ENCODE results near the gene MAP3K1.

The MAP3K1 gene

DNA sequence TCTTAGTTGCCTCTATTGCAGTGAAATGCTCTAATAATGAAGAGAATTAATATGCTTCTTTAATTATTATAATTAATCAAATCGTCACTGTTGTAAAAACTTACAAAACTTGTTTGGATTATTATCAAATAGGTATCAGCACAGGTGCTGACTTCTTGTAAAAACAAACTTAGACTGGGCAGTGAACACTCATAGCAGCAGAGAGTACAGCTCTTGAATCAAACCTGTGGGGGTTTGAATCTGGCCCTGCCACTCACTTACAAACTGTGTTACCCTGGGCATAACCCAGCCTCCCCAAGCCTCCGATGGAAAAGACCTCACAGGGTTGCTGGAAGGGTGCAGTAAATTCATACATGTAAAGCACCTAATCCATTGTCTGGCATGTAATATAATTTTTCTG, 35.1 kb downstream of the MAP3K1 start:
- DNase-seq = no peak

DNA sequence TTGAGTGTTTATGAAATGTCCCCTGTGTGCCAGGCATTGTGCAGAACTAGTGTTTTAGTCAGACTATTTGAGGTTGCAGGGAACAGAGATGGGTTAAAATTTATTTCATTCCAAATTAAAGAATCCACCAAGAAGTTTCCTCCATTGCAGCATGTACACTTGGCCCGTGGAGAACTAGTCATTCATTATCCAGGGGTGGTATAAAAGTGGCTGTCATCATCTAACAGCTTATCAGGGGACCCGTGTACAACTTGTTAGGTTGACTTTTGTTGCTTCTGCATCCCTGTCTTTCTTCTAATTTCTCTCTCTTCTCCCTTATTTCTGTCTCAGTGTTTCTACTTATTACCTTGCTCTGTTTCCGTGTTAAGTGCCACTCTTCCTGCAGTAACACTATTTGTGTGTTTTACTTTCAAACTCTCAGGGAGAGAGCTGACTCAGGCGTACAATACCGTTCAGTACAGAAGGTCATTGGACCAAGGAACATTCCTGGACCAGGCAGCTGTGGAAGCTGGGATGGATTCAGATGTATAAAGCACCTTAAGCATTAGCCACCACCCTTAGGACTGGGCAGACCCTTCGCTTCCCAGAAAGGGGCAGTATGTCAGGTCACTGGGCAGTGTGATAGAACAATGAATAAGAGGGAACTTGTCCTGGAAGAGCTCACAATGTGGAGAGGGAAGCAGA, 36.1 kb downstream of the MAP3K1 start:
- no peak for DNase-seq

DNA sequence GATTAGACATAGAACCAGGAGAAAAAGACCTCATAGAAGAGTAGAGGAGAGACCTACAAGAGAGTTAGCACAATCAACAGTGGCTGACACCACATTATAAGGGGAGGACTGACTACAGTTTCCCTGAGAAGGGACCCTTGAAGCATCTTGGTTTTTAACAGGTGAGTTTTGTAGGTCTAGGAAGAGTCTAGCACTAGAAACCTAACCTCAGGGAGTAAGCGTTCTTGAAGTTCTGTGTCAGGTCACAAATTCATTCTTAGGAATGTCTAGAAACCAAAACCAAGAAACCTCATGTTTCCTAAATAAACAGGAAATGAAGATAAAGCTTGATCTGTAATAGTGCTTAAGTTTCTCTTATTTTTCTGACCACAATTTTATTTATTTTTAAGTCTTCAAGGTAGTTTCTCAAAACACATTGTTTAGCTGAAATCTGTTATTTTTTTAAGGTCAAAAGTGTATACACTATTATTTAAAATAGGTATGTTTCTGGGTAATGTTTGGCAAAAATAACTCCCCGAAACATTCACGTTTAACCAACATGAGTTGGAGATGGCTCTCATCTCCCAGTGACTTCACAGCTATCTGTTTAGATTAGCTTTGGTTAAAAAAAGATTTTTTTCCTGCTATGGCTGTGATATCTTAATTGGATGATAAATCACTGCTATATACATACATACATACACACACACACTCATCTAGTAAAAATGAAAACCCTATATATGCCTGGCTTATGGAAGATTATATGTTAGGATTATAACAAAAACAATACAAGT, 37.1 kb downstream of the MAP3K1 start:
- no peak for DNase-seq

DNA sequence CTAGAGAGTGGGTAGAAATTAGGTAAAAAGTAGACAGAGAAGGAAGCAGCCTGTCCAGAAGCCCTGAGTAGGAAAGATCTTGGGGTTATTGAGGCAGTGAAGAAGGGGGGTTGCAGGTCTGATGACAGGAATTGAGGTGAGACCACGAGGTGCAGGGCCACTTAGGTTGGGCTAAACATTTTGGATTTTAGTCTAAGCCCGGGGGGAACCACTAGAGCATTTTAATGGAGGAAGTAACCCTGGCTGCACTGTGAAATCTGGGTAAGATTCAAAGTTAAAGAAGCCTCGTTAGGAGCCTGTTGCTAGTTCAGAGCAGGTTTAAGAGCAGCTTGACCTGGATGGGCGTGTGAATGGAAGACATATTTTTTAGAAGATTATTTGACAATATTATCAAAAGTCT, 38.3 kb downstream of the MAP3K1 start:
- DNase-seq = no peak

DNA sequence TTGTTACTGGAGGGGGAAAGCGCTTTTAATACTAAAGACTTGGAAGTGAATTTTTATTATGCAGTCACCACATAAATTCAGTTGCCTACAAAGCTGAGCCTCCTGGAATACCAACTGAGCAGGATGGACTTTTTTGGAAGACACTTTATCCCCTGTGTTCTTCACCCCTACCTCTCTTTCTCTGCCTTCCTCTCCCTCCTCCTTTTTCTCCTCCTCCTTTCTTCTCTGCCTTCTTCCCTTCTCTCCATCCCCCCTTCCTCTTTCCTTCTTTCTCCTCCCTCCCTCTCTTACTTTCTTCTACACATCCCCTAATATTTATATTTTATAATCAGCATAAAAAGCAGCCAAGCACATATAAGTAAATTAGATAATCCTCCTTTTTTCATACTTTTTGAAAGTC, 39.6 kb downstream of the MAP3K1 start:
- DNase-seq = no peak

DNA sequence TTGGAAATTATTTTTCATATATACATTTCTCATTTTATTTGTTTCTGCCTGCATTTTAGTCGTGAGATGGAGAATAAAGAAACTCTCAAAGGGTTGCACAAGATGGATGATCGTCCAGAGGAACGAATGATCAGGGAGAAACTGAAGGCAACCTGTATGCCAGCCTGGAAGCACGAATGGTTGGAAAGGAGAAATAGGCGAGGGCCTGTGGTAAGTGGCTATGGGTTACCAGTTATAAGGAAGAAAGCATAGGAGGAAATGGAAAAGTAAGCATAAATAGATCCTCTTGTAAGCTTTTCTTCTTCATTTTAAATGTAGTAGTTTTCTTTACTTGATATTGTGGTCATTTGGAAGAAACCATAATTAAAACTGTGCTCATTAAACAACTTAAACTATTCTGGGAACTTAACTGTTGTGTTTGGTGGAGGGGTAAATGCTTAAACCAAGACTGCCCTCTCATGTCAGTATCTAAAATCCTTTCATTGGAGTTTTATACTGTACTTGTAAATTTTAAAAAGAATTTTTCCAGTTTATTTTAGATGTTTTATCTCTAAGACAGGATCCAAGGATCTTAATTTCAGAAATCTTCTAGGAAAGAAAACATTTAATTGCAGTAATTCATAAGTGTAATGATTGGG, 41.3 kb downstream of the MAP3K1 start:
- no peak for DNase-seq

DNA sequence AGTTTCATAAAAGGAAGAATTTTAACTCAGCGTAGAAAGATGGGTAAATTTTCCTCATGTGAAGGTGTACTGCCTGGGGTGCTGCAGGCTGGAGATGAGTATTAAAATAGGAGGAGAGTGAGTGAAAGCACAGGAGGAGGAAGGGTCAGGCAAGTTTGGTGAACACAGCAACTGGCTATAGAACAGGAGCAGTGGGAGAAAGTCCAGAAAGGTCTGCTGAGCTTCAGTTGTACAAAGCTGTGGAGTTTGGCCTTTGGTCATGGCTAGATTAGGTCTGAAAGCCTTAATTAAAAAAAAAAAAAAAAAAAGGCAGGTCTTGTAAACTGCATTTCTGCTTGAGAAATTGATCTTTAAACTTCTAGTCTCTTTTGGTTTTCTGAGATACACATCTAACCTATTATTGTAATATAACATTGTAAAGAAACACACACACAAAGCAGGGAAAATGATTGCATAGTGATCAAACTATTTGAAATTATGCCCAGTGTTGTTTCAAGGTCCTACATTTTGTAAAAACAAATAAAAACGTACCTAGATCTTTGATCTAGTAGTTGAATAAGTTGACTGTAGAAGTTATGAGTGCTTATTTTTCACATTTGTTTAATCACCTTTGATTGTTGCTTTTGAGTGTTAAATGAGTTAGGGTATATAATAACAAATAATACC, 43.6 kb downstream of the MAP3K1 start:
- no peak for DNase-seq

DNA sequence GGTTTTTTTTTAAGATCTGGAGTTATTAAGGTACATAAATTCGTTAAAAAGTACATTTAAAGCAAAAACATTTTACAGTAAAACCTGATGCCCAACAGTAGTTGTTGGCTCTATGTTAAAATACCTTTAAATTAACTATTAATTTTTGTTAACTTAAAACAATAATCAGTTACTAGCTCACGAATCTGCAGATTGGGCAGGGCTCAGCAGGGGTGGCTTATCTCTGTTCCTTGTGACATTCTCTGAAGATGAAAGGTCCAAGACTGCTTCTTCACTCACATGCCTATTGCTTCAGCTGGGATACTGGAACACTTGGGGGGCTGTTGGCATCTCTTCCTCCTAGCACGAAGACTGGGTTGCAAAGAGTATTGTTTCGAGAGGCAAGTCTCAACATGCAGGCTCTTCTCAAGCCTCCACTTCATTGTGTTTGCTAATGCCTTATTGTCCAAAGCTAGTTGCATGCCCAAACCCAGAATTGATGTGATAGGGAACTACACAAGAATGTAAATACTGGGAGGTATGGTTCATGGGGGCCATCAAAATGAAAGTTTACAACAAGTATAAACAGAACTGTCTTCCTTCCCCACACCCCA, 46.6 kb downstream of the MAP3K1 start:
- peak in 1 of 3 experiments; percentile 3 for DNase-seq

DNA sequence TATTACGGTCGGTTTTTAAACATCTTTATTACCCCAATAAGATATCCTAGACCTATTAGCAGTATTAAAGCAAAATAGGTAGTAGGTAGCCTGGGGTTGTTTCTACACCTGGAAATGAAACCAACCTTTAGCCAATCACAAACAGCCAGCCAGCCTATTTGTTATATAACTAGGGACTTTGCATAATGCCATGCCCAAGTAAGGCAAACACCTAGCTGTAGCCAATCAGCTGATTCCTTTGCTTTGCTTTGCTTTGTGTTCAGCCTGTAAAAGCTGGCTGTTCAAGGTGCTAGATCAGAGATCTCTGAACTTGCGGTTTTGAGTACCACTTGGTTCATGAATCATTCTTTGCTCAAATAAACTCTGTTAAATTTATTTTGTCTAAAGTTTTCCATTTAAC, 47.6 kb downstream of the MAP3K1 start:
- DNase-seq = no peak

DNA sequence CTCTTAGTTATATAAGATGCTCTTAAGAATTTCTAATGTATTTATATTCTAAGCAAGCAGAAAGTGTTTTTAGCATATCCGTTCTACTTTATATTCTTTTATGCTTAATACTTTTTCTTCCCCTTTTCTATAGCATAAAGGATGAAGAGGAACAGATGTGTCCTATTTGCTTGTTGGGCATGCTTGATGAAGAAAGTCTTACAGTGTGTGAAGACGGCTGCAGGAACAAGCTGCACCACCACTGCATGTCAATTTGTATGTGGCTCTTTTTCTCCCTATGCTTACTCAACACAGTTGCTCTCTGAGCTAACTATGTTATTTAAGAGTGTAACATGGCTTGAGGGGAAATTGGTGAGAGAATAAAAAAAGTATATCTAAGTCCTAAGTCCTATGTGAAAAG, 56.4 kb downstream of the MAP3K1 start:
- DNase-seq = no peak

DNA sequence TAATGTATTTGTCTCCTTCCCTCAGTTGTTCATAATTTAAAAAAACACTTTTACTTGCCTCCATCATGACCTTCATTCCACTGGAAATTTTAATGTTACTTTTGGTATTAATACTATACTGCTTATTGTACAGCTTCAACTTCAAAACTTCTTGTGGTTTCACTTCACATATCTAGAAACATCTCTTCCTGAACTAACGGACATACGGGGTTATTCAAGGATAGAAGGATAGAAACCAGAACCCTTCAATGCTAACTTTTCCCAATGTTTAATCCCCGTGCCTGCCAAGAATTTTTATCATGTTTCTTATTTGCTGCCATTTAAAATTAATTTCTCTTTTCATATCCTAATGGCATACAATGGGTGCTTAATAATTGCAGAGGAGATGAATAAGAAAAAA, 57.7 kb downstream of the MAP3K1 start:
- DNase-seq = no peak

DNA sequence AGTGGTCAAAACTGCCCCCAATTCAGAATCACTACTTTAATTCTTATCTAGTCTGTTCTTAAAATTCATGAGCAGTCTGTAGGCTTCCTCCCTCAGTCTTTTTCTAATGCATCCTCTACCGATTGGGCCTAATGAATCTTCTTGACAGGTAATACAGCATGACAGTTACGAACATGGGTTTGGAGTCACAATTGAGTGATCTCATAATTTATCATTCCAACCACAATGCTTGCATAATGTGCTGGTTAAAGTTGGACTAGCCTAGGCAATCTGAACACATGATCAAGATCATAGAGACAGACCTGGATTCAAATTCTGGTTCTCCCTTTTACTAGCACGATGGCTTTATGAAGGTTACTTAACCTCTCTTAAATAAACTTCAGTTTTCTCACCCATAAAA, 61.0 kb downstream of the MAP3K1 start:
- DNase-seq = no peak

DNA sequence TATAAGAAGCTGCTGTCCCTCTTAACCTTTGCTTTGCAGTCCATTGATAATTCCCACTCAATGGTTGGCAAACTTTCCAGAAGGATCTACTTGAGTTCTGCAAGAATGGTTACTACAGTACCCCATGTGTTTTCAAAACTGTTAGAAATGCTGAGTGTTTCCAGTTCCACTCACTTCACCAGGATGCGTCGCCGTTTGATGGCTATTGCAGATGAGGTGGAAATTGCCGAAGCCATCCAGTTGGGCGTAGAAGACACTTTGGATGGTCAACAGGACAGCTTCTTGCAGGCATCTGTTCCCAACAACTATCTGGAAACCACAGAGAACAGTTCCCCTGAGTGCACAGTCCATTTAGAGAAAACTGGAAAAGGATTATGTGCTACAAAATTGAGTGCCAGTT, 66.2 kb downstream of the MAP3K1 start:
- no peak for DNase-seq

DNA sequence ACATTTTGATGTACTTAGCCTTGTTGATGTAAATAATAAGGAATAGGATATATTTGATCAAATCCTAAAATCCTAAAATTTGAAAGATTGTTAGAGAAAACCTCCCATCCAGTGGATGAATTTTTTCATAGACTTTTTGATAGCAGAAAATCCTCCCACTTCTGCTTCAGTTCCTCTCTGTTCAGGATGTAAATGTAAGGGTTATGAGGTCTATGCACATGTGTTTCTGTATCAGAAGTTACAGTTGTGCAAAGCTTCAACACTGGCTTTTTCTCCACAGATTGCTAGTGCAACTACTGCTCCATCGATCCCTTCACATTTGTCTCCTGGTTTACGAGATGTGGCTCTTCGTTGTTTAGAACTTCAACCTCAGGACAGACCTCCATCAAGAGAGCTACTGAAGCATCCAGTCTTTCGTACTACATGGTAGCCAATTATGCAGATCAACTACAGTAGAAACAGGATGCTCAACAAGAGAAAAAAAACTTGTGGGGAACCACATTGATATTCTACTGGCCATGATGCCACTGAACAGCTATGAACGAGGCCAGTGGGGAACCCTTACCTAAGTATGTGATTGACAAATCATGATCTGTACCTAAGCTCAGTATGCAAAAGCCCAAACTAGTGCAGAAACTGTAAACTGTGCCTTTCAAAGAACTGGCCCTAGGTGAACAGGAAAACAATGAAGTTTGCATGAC, 78.1 kb downstream of the MAP3K1 start:
- DNase-seq = no peak

DNA sequence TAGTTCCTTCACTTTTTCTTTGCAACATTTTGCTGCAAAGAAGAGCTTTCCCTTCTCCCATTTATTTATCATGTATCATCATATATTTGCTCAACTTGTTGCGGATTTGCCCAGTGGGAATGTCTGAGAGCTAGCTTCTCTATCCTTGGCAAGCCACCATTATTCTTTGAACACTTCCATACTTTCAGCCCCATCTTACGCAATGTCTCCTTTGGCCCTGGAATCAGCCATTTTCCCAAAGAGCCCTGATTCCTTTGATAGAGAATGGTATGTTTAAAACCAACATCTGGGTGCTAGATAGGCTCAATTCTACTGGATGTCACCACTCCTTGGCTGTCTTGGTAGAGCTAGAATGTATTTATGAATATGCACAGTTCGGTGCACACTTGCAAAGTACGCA, 81.4 kb downstream of the MAP3K1 start:
- DNase-seq = no peak

DNA sequence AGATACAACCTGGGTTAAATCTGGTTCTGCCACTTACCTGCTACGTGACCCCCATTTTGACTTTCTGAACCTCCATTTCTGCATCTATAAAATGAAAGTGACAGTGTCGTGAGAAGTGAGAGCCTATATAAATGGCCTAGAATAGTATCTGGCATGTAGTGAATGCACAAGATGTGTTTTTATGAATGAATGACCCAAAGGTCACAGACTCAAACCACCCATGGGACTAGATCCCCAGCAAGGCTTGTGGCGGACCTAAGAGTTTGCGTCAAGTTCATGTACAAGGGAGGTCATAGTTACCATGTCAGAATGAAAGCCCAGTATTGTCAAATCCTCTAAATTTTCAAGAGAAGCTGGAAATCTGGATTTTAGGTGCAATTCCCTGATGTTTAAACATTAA, 82.9 kb downstream of the MAP3K1 start:
- no peak for DNase-seq

DNA sequence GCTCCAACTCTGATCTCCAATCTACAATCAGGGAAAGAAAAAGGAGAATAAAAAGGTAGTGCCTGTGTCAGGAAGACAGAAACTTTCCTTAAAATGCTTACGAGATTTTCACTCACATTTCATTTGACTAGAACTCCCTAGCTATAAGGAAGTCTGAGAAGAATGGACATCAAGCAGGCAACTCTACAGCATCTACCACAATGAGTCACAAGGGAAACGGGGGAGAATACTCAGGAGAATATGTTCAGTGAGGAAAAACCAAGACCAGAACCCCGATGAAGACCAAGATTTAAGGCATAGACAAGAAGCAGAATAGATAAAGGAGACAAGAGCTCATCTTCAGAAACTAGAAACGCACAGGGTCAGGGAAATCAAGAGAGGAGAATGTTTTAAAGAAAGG, 85.0 kb downstream of the MAP3K1 start:
- DNase-seq = no peak

DNA sequence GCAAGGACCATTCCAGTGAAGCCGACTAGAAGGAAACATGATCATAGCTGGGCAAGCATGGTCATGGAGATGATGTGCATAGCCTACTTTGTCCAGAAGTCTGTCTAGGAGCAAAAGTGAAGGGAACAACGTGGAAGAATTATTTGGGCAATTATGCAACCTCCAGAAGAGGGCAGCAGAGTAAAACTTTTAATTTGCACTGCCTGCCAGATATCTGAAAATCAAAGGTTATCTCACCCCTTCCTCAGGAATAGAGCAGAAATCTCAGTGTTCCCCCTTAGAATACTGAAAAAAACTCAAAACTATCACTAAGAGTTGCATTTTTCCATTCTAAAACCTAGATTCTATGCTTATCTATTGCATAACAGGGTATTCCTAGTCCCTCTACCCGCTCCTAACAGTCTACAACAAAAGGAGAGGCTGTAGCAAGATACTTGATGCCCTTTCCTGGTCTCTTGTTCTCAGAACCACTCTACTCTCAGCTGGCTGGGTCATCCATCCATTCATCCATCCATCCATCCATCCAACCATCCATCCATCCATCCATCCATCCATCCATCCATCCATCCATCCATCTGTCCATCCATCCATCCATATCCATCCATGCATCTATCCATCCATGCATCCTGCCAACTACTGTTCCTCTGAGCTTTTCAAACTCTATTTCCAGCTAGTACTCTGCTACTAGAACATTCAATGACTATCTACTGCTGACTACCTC, 85.7 kb downstream of the MAP3K1 start:
- peak; percentile 15 to 64 (median 57) for DNase-seq

DNA sequence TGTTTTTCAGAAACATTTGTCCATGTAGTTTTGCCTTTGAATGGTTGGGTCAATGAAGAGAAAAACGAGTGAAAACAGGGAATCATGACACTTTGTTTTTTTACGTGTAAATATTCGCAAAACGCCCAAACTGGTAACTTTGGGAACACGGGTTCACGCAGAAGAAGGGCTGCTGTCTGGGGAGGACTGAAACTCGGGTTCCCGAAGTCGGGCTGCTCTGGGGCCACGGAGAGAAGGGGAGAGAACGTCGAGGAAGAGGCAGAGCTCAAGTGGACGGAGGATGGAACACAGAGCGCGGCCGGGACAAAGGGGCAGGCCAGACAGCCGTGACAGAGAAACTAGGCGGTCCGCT, 93.6 kb downstream of the MAP3K1 start:
- DNase-seq = peak in 1 of 3 experiments; percentile 63

DNA sequence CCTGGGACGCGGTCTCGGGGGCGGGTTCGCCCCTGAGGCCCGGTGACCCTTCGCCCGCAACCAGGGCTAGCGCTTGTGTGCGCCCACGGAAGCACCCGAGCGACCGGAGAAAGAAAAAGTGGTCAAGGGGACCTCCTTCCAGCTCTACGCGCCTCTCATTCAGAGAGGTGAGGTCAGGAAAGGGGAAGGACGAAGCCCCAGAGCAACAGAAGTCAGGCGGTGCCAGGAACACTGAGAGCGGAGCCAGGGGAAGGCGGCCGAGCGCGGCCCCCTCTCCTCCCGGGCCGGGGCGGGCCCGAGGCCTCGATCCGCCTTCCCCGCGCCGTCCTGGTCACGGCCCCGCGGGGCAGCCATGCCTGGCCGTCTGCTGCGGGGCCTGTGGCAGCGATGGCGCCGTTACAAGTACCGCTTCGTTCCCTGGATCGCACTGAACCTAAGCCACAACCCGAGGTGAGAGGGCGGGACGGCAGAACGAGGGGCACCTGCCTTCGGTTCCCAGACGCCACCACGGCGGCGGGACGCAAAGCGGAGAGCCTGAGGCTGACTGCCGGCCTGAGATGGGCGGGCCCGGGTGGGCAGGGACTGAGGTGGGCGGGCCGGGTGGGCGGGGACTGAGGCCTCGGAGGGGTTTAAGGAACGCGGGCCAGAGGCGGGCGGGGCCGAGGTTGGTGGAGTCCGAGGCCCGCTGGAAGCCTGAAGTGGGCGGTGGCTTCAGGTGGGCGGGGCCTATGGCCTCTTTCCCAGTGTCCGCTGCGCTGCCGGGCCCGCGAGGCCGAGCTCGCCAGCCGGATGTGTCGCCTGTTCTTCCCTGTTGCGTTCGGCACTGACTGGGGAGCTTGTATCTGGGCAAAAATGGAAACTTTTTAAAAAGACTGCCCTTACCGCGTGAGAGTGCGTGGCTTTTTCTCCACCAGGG, 94.2 kb downstream of the MAP3K1 start, which contains the start of gene SETD9:
Gene SETD9 (plus strand): TSS at position 303 of the 916 bp plus-strand sequence. CDS start 50 bp downstream, at position 353.
- peak; percentile 94 to 98 (median 96) for DNase-seq
